HK-2 (cell line): Measurements from ENCODE around the gene BNC1.
"Not testable (repeated sequence)": the region's sequence is repeated elsewhere in the genome, so short reads cannot be mapped to it uniquely, and the experiment has no call there.

Experiments used
- DNase-seq: peaks from one replicate; pipeline ENCODE4 v3.0.0-alpha.2; 2018; ENCODE audit not compliant: unreplicated experiment

BNC1 gene

GRCh38 chr15:83299462-83299861 is 15.0 kb upstream of the BNC1 start:
- DNase-seq, result no peak

GRCh38 chr15:83295417-83295816 is 11.0 kb upstream of the BNC1 start:
- no peak for DNase-seq

GRCh38 chr15:83293201-83293600 is 8.7 kb upstream of the BNC1 start:
- DNase-seq, result no peak

- DNase-seq, result no peak
Measured at GRCh38 chr15:83292317-83292716, 7.9 kb upstream of the BNC1 start.

- no peak for DNase-seq
Measured at GRCh38 chr15:83290236-83290635, 5.8 kb upstream of the BNC1 start.

GRCh38 chr15:83289160-83289559 is 4.7 kb upstream of the BNC1 start:
- no peak for DNase-seq

- DNase-seq, result no peak
Measured at GRCh38 chr15:83288381-83288801, 3.9 kb upstream of the BNC1 start.

- DNase-seq, result peak; percentile 72
Measured at GRCh38 chr15:83287541-83288027, 3.1 kb upstream of the BNC1 start.

GRCh38 chr15:83285979-83286553 is 1.6 kb upstream of the BNC1 start:
- peak; percentile 45 for DNase-seq

- DNase-seq, result no peak
Measured at GRCh38 chr15:83285284-83285978, 967 bp upstream of the BNC1 start.

- DNase-seq, result no peak
Measured at GRCh38 chr15:83283813-83284558, 478 bp downstream of the BNC1 start.

- DNase-seq, result no peak
Measured at GRCh38 chr15:83283138-83283812, 1.2 kb downstream of the BNC1 start.

- DNase-seq, result no peak
Measured at GRCh38 chr15:83282776-83283137, 1.7 kb downstream of the BNC1 start.

GRCh38 chr15:83282141-83282540 is 2.3 kb downstream of the BNC1 start:
- DNase-seq, result no peak

GRCh38 chr15:83278191-83278590 is 6.3 kb downstream of the BNC1 start:
- no peak for DNase-seq

GRCh38 chr15:83276661-83277060 is 7.8 kb downstream of the BNC1 start:
- DNase-seq, result no peak

- no peak for DNase-seq
Measured at GRCh38 chr15:83275412-83275811, 9.1 kb downstream of the BNC1 start.

GRCh38 chr15:83270176-83270575 is 14.3 kb downstream of the BNC1 start:
- DNase-seq, result no peak

- no peak for DNase-seq
Measured at GRCh38 chr15:83268147-83268546, 16.3 kb downstream of the BNC1 start.

- no peak for DNase-seq
Measured at GRCh38 chr15:83262594-83263315, 21.7 kb downstream of the BNC1 start.

GRCh38 chr15:83262181-83262580 is 22.3 kb downstream of the BNC1 start:
- not testable (repeated sequence) for DNase-seq

GRCh38 chr15:83250781-83251180 is 33.7 kb downstream of the BNC1 start:
- no peak for DNase-seq
